K562 (cell line): ENCODE data around the gene DNAJB1. TPM values are rescaled to one million over a fixed set of nuclear protein-coding genes. Genes with fewer than 3 reads are reported as not detected.
A peak's percentile ranks its signal among the peaks of the same experiment; 100 is the strongest.

Source experiments
- EHMT2 ChIP-seq: fragments of 450-650 bp; IDR thresholded peaks from 2 replicates; pipeline ENCODE4 v1.6.1; 2018; ENCODE audit warnings: antibody characterized with exemption
- HLTF ChIP-seq: fragments of 450-650 bp; IDR thresholded peaks from 2 replicates; pipeline ENCODE4 v1.6.1; 2016
- MED1 ChIP-seq: sonication (generic); formaldehyde crosslinking; IDR thresholded peaks from 2 replicates; pipeline ENCODE4 v1.8.1; 2023; ENCODE audit warnings: missing genetic modification reagents, borderline replicate concordance
- NFATC3 ChIP-seq: fragments of 450-650 bp; IDR thresholded peaks from 2 replicates; pipeline ENCODE4 v1.6.1; 2017; ENCODE audit warnings: mild to moderate bottlenecking
- NRF1 ChIP-seq, 2 experiments: fragments of 450-650 bp; IDR thresholded peaks in 1 of 2; conservative IDR thresholded peaks in 1 of 2; 2 replicates each; pipeline ENCODE4 v1.6.1; 2014; ENCODE audit warnings: mild to moderate bottlenecking in 2 of 2
- PHB ChIP-seq: fragments of 250-450 bp; sonication (Bioruptor Pico); IDR thresholded peaks from 2 replicates; pipeline ENCODE4 v1.5.0; 2021
- POLR2G ChIP-seq: fragments of 200-400 bp; formaldehyde crosslinking; IDR thresholded peaks from 2 replicates; pipeline ENCODE4 v1.6.1; 2017; ENCODE audit warnings: low read depth, mild to moderate bottlenecking, antibody characterized with exemption, low read length, moderate library complexity
- PURB ChIP-seq: sonication (generic); formaldehyde crosslinking; IDR thresholded peaks from 2 replicates; pipeline ENCODE4 v1.9.0; 2021; ENCODE audit warnings: low read depth, mild to moderate bottlenecking, missing genetic modification reagents
- RAD21 ChIP-seq, 2 experiments: fragments of 250-450 bp in 1 of 2; fragments of 450-650 bp in 1 of 2; sonication (Bioruptor Pico) in 1 of 2; formaldehyde crosslinking in 1 of 2; IDR thresholded peaks in 1 of 2; conservative IDR thresholded peaks in 1 of 2; 2 replicates each; pipeline versions ENCODE4 v1.4.0 to v1.8.0; 2020 to 2022; ENCODE audit warnings: mild to moderate bottlenecking in 2 of 2, moderate library complexity in 1 of 2
- ZBTB17 ChIP-seq: fragments of 450-650 bp; formaldehyde crosslinking; IDR thresholded peaks from 2 replicates; pipeline ENCODE4 v1.4.0; 2020; ENCODE audit warnings: mild to moderate bottlenecking
- ZNF408 ChIP-seq: fragments of 250-450 bp; sonication (Bioruptor Pico); IDR thresholded peaks from 2 replicates; pipeline ENCODE4 v1.4.0; 2020; ENCODE audit warnings: low read depth, mild to moderate bottlenecking, moderate library complexity
- ZSCAN32 ChIP-seq: fragments of 450-650 bp; formaldehyde crosslinking; IDR thresholded peaks from 2 replicates; pipeline ENCODE4 v1.4.0; 2020; ENCODE audit warnings: mild to moderate bottlenecking, moderate library complexity
- polyA plus RNA-seq, 8 experiments: library from polyadenylated mRNA; depleted of rRNA in 4 of 8; stranded (reverse) in 5 of 8; unstranded in 3 of 8; fragments of >200 nt; fragmentation: Nextera tagmentation in 2 of 8; fragmentation: Illumina TruSeq in 1 of 8; extraction: Ambion mirVana in 2 of 8; extraction: Trizol in 1 of 8; gene quantifications; 2 replicates each; pipeline versions ENCODE4 v1.2.1 to v1.2.3, GENCODE V29; 2011 to 2014; ENCODE audit warnings: inconsistent platforms in 1 of 8, missing spikeins in 1 of 8
- total RNA-seq, 7 experiments: library from RNA; depleted of rRNA in 6 of 7; stranded (reverse); fragments of >200 nt in 6 of 7; fragmentation: Illumina TruSeq in 2 of 7; extraction: Trizol in 2 of 7; gene quantifications; 2 replicates each; pipeline versions ENCODE4 v1.2.1 to v1.2.3, GENCODE V29; 2011 to 2021; ENCODE audit warnings: low replicate concordance in 1 of 7
- TF ChIP-seq, protein P1 (sequence below): fragments of 250-450 bp; sonication (Bioruptor Pico); IDR thresholded peaks from 2 replicates; pipeline ENCODE4 v1.8.0; 2022; ENCODE audit warnings: inconsistent platforms
- TF ChIP-seq, protein P2 (sequence below): fragments of 450-650 bp; IDR thresholded peaks from 2 replicates; pipeline ENCODE4 v1.6.1; 2016
- TF ChIP-seq, protein P3 (sequence below): fragments of 450-650 bp; formaldehyde crosslinking; IDR thresholded peaks from 2 replicates; pipeline ENCODE4 v1.4.0; 2020; ENCODE audit warnings: mild to moderate bottlenecking, moderate library complexity
- TF ChIP-seq, protein P4 (sequence below), 3 experiments: fragments of 200-800 bp in 1 of 3; fragments of 250-450 bp in 1 of 3; fragments of 450-650 bp in 1 of 3; sonication (Bioruptor Pico) in 1 of 3; sonication (Bioruptor generic) in 1 of 3; formaldehyde crosslinking in 1 of 3; IDR thresholded peaks; 2 replicates each; pipeline versions ENCODE4 v1.6.1 to v1.8.0; 2016 to 2022; ENCODE audit warnings: mild to moderate bottlenecking in 2 of 3, missing genetic modification characterization in 2 of 3, missing compliant biosample characterization in 1 of 3, moderate library complexity in 1 of 3
- TF ChIP-seq, protein P5 (sequence below): sonication (generic); formaldehyde crosslinking; IDR thresholded peaks from 2 replicates; pipeline ENCODE4 v1.8.0; 2022; ENCODE audit warnings: mild to moderate bottlenecking, missing genetic modification reagents, borderline replicate concordance

Gene DNAJB1
- total and polyA plus RNA-seq, 9 of the 15 experiments (the other 6 are each of a cell fraction or from before 2014, with no cell fraction given), result 13.2 to 113 (median 62.1) TPM

DNA sequence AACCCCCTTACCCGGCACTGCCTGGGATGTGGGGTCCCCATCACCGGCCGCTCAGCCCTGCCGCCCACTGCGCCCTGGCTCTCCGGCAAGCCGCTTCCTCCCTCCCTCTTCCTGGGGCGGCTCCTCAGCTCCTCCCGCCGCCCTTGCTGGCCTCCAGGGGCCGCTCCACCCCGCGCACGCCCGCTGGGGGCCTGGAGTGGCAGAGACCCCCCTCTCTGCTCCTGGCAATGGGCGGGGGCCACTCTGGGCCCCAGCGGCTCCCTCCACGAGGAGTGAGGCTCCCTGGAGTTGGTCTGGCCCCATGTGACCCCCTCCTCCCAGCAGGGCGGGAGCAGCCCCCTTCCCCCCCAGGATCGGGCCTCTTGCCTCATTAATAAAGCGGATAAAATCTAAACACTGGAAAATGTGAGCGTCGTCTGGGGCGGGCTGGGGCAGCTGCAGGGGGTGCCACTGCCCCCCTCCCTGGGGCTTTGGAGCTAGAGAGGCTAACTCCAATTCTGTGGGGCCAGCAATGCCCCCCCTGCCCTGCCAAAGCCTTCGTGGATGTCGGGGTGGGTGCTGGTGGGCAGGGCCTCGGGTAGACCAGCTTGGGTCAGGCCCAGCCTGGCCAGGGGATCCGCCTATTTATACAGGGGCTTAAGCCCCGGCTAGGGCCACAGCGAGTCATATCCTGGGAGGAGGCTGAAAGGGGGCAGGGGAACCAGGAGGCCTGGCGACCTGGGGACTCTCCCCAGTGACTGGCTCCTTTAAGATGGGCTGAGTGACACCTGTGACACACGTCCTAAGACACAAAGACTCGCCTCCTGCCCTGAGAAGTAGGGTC, 42.7 kb downstream of the DNAJB1 start, which contains the start of gene PTGER1 (continued):
- TF ChIP-seq, protein P1, sequence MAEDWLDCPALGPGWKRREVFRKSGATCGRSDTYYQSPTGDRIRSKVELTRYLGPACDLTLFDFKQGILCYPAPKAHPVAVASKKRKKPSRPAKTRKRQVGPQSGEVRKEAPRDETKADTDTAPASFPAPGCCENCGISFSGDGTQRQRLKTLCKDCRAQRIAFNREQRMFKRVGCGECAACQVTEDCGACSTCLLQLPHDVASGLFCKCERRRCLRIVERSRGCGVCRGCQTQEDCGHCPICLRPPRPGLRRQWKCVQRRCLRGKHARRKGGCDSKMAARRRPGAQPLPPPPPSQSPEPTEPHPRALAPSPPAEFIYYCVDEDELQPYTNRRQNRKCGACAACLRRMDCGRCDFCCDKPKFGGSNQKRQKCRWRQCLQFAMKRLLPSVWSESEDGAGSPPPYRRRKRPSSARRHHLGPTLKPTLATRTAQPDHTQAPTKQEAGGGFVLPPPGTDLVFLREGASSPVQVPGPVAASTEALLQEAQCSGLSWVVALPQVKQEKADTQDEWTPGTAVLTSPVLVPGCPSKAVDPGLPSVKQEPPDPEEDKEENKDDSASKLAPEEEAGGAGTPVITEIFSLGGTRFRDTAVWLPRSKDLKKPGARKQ, result no peak
- peak; percentile 77 for TF ChIP-seq POLR2G
- peak; percentile 37 to 51; a peak in 3 of 4 replicates for TF ChIP-seq RAD21 (CRISPR knock-in tag; conservative IDR thresholded peaks at IDR 0.05 in 1 of 2, IDR thresholded peaks at IDR 0.05 in 1 of 2)
- TF ChIP-seq, protein P2, sequence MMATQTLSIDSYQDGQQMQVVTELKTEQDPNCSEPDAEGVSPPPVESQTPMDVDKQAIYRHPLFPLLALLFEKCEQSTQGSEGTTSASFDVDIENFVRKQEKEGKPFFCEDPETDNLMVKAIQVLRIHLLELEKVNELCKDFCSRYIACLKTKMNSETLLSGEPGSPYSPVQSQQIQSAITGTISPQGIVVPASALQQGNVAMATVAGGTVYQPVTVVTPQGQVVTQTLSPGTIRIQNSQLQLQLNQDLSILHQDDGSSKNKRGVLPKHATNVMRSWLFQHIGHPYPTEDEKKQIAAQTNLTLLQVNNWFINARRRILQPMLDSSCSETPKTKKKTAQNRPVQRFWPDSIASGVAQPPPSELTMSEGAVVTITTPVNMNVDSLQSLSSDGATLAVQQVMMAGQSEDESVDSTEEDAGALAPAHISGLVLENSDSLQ, result peak; percentile 83
- TF ChIP-seq PURB, result no peak
- TF ChIP-seq, protein P3, sequence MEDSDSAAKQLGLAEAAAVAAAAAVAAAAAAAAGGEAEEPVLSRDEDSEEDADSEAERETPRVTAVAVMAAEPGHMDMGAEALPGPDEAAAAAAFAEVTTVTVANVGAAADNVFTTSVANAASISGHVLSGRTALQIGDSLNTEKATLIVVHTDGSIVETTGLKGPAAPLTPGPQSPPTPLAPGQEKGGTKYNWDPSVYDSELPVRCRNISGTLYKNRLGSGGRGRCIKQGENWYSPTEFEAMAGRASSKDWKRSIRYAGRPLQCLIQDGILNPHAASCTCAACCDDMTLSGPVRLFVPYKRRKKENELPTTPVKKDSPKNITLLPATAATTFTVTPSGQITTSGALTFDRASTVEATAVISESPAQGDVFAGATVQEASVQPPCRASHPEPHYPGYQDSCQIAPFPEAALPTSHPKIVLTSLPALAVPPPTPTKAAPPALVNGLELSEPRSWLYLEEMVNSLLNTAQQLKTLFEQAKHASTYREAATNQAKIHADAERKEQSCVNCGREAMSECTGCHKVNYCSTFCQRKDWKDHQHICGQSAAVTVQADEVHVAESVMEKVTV (CRISPR knock-in tag), result no peak
- TF ChIP-seq MED1 (CRISPR knock-in tag), result no peak
- no peak for TF ChIP-seq HLTF
- no peak for TF ChIP-seq PHB (CRISPR knock-in tag)
- TF ChIP-seq, protein P4, sequence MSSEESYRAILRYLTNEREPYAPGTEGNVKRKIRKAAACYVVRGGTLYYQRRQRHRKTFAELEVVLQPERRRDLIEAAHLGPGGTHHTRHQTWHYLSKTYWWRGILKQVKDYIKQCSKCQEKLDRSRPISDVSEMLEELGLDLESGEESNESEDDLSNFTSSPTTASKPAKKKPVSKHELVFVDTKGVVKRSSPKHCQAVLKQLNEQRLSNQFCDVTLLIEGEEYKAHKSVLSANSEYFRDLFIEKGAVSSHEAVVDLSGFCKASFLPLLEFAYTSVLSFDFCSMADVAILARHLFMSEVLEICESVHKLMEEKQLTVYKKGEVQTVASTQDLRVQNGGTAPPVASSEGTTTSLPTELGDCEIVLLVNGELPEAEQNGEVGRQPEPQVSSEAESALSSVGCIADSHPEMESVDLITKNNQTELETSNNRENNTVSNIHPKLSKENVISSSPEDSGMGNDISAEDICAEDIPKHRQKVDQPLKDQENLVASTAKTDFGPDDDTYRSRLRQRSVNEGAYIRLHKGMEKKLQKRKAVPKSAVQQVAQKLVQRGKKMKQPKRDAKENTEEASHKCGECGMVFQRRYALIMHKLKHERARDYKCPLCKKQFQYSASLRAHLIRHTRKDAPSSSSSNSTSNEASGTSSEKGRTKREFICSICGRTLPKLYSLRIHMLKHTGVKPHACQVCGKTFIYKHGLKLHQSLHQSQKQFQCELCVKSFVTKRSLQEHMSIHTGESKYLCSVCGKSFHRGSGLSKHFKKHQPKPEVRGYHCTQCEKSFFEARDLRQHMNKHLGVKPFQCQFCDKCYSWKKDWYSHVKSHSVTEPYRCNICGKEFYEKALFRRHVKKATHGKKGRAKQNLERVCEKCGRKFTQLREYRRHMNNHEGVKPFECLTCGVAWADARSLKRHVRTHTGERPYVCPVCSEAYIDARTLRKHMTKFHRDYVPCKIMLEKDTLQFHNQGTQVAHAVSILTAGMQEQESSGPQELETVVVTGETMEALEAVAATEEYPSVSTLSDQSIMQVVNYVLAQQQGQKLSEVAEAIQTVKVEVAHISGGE (CRISPR knock-in tag; IDR thresholded peaks at IDR 0.05), result no peak
- no peak for TF ChIP-seq ZNF408
- TF ChIP-seq NRF1 (conservative IDR thresholded peaks at IDR 0.05 in 1 of 2, IDR thresholded peaks at IDR 0.05 in 1 of 2), result peak; percentile 81 to 84
- no peak for TF ChIP-seq NFATC3
- no peak; the same call in 1 of the 2 replicates for TF ChIP-seq ZBTB17 (CRISPR knock-in tag)
- TF ChIP-seq, protein P5, sequence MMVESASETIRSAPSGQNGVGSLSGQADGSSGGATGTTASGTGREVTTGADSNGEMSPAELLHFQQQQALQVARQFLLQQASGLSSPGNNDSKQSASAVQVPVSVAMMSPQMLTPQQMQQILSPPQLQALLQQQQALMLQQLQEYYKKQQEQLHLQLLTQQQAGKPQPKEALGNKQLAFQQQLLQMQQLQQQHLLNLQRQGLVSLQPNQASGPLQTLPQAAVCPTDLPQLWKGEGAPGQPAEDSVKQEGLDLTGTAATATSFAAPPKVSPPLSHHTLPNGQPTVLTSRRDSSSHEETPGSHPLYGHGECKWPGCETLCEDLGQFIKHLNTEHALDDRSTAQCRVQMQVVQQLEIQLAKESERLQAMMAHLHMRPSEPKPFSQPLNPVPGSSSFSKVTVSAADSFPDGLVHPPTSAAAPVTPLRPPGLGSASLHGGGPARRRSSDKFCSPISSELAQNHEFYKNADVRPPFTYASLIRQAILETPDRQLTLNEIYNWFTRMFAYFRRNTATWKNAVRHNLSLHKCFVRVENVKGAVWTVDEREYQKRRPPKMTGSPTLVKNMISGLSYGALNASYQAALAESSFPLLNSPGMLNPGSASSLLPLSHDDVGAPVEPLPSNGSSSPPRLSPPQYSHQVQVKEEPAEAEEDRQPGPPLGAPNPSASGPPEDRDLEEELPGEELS (CRISPR knock-in tag), result no peak
- no peak for TF ChIP-seq ZSCAN32 (CRISPR knock-in tag)
- TF ChIP-seq EHMT2, result no peak
